Nephron progenitor cell (in vitro differentiated cells): ENCODE measurements around the gene KCNQ1.

Source experiments
- DNase-seq: peaks from one replicate; pipeline ENCODE4 v3.0.0; 2021
- H3K27ac Mint-ChIP-seq: 2 replicates; pipeline ENCODE4 v1.8.0; 2021; ENCODE audit warnings: mild to moderate bottlenecking, moderate library complexity, mixed read lengths
- H3K27me3 Mint-ChIP-seq: 2 replicates; pipeline ENCODE4 v1.8.0; 2021; ENCODE audit warnings: mild to moderate bottlenecking, low read depth, mixed read lengths; ENCODE audit not compliant: poor library complexity
- H3K36me3 Mint-ChIP-seq: 2 replicates; pipeline ENCODE4 v1.8.0; 2021; ENCODE audit warnings: low read depth, mixed read lengths
- H3K4me1 Mint-ChIP-seq: 2 replicates; pipeline ENCODE4 v1.8.0; 2021; ENCODE audit warnings: mixed read lengths
- H3K4me3 Mint-ChIP-seq: 2 replicates; pipeline ENCODE4 v1.8.0; 2021; ENCODE audit warnings: mild to moderate bottlenecking, moderate library complexity, mixed read lengths
- H3K9me3 Mint-ChIP-seq: 2 replicates; pipeline ENCODE4 v1.8.0; 2021; ENCODE audit warnings: mild to moderate bottlenecking, moderate library complexity, mixed read lengths
- TF ChIP-seq, protein P1 (sequence below): fragments of 200-600 bp; sonication (generic); IDR thresholded peaks from 2 replicates; pipeline ENCODE4 v1.5.0; 2021; ENCODE audit warnings: antibody characterized with exemption

Gene KCNQ1

DNA sequence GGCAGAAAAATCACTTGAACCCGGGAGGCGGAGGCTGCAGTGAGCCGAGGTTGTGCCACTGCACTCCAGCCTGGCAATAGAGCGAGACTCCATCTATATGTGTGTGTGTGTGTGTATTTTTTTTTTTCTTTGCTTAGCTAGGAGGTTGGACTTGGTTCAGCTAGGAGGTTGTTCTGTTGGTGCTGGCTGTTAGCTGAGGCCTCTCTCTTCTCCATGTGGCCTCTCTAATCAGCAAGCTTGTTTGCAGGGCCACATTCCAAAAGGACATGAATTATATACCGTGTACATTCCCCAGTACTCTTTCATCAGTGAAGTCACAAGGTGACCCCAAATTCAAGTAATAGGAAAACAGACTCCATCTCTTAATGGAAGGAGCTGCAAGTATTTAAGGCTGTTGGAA, 322.3 kb downstream of the KCNQ1 start:
- TF ChIP-seq, protein P1, sequence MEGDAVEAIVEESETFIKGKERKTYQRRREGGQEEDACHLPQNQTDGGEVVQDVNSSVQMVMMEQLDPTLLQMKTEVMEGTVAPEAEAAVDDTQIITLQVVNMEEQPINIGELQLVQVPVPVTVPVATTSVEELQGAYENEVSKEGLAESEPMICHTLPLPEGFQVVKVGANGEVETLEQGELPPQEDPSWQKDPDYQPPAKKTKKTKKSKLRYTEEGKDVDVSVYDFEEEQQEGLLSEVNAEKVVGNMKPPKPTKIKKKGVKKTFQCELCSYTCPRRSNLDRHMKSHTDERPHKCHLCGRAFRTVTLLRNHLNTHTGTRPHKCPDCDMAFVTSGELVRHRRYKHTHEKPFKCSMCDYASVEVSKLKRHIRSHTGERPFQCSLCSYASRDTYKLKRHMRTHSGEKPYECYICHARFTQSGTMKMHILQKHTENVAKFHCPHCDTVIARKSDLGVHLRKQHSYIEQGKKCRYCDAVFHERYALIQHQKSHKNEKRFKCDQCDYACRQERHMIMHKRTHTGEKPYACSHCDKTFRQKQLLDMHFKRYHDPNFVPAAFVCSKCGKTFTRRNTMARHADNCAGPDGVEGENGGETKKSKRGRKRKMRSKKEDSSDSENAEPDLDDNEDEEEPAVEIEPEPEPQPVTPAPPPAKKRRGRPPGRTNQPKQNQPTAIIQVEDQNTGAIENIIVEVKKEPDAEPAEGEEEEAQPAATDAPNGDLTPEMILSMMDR, result no peak
- peaks cover 19% of the 10 kb centered on the region for H3K27me3 Mint-ChIP-seq
- H3K4me1 Mint-ChIP-seq, result peaks cover 38% of the 10 kb centered on the region
- DNase-seq, result no peak
- peaks cover 3% of the 10 kb centered on the region for H3K36me3 Mint-ChIP-seq
- no peak overlapping the region for H3K4me3 Mint-ChIP-seq
- peaks cover 29% of the 10 kb centered on the region for H3K9me3 Mint-ChIP-seq
- H3K27ac Mint-ChIP-seq, result no peak overlapping the region

DNA sequence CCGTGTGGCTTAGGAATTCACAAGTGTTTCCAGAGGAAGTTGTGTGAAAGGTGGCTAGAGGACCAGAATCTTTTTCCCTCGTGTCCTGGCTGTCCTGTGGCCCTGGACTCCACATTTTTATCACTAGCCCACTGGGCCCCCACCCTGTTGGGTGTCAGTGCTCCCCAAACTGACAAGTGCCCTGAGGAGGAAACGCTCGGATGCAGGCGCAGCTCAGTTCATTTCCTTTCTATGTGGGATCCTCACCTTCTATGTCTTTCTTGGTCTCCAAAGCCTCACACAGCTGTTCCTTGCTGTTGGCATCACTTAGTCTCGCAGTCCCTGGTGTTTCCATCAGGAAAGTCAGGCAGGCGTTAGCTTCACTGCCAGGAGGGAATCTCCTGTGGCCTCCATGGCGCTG, 323.0 kb downstream of the KCNQ1 start:
- TF ChIP-seq, protein P1, result no peak
- Mint-ChIP-seq H3K4me1 (peaks cover 38% of the 10 kb centered on the region), H3K36me3 (peaks cover 3% of the 10 kb centered on the region), H3K27me3 (peaks cover 19% of the 10 kb centered on the region), H3K9me3 (peaks cover 29% of the 10 kb centered on the region), H3K27ac (no peak overlapping the region), H3K4me3 (no peak overlapping the region)
- no peak for DNase-seq

DNA sequence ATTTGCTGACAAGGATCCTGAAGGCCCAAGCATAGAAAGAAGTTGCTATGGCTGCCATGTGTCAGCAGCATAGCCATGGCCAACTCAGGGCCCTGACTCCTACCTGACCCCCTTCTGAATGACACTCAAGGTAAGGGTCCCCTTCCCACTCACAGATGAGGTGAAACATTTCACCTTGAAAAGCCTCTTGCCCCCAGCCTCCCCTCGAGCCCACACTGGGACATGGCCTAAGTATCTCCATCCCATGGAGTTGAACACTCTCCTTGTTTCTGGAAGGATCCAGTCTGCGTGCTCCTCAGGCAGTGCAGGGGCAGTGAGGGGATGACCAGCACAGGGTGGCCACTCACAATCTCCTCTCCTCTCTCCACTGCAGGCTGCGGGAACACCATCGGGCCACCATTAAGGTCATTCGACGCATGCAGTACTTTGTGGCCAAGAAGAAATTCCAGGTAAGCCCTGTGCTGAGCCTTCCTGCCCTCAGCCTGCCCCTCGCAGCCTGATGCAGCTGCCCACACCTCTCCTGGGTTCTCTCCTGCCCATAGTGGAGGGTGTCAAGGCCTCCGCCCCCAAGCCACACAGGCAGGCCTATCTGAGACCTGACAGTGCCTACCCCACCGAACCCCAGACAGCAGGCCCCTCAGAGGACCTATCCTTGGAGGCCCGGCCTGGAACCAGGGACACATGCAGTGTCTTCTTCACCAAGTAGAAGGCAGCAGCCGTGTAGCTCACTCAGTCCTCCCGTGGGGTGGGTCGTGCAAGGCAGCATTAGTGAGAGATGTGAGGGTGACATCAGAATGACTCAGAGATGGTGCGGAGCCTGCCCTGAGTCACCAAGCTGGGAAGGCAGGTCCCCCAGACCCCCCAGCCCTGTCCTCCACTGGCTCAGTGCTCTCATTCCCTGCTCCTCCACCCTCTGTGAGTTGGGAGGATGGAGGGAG, 323.9 kb downstream of the KCNQ1 start:
- TF ChIP-seq, protein P1, result no peak
- Mint-ChIP-seq H3K27me3 (peaks cover 26% of the 10 kb centered on the region), H3K36me3 (peaks cover 3% of the 10 kb centered on the region), H3K27ac (no peak overlapping the region), H3K4me1 (peaks cover 35% of the 10 kb centered on the region), H3K9me3 (peaks cover 29% of the 10 kb centered on the region), H3K4me3 (no peak overlapping the region)
- DNase-seq, result no peak

DNA sequence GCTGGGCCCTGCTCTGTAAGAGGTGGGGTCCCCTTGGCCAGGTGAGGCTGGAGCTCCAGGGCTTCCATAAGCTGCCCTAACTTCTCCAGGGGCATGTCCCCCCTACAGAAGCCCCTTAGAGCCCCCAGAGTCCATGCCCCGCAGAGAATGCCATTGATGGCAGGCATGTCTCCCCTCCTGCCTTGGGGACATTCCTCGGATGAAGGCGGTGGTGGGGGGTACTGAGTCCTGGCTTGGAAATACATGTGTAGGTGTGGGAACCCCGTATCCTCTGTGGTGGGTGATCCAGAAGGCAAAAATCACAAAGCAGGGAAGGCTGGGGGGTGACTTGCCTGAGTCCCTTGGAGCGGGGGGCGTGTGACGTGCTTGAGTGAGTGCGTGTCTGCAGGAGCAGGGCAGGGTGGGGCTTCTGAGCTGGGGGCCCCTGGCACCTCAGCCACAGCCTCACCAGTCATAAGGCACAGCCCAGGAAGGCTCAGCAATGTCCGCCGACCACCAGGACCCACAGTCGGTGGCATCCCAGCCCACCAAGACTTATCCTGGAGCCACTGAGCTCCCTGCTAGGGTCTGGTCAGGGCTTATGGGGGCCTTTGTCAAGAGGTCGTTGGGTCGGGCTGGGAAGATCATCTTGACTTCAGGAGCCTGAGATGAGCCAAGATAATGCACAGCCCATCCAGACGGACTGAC, 324.7 kb downstream of the KCNQ1 start:
- peaks cover 29% of the 10 kb centered on the region for H3K9me3 Mint-ChIP-seq
- TF ChIP-seq, protein P1, result no peak
- H3K36me3 Mint-ChIP-seq, result peaks cover 3% of the 10 kb centered on the region
- peaks cover 28% of the 10 kb centered on the region for H3K4me1 Mint-ChIP-seq
- no peak for DNase-seq
- no peak overlapping the region for H3K4me3 Mint-ChIP-seq
- H3K27me3 Mint-ChIP-seq, result peaks cover 29% of the 10 kb centered on the region
- no peak overlapping the region for H3K27ac Mint-ChIP-seq

DNA sequence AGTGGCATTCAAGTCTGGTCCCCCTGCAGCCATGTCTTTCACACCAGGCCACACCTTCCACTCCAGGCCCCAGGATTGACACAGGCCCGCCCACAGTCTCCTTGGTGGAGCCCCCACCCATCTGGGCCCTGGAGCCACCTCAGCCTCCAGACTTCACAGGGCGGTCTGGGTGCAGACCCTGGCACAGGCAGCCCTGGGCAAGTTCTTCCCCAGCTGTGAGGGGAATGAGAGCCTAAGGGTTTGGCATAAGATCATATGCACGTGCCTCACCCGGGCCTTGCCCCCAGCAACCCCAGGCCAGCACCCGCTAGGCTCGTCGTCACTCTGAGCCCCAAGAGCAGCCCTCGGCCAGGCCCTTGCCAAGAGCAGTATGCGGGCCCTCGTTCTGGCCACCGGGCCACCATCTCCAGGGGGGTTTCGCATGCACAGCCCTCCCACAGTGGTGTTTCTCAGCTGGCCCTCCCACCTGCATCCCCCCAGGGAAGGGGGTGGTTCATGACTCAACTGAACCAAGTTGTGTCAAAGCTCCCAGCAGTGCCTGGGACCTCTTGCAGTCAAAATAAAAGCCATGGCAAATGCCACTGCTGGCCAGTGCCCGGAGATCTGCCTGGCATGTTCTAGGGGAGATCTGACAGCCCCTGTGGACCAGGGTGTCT, 325.4 kb downstream of the KCNQ1 start:
- TF ChIP-seq, protein P1, result no peak
- Mint-ChIP-seq H3K36me3 (peaks cover 3% of the 10 kb centered on the region), H3K9me3 (peaks cover 24% of the 10 kb centered on the region), H3K4me1 (peaks cover 24% of the 10 kb centered on the region), H3K4me3 (no peak overlapping the region), H3K27ac (no peak overlapping the region), H3K27me3 (peaks cover 26% of the 10 kb centered on the region)
- DNase-seq, result no peak
